ENCODE measurements around the gene C3orf49.

DNA sequence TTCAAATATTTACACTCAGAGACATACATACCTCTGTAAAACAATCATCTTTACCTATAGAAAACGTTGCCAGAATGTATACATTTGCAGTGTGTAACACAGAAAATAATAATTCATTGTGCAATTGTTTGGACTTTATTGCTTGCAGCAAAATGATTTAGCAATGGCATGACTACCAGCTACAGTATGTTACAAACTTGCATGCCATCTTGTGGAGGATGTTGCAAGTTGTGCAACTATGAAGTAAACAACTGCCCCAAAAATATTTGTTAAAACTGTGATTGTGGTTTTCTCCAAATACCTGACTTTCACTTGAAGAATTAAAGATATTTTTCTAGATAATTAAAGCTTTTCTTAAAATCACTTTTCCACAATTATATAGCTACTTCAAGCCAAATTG is 27.1 kb upstream of the C3orf49 start:
- no peak for TF ChIP-seq POLR2A (IDR thresholded peaks at IDR 0.05)
- no peak for TF ChIP-seq CTCF (IDR thresholded peaks at IDR 0.05 in 4 of 5, conservative IDR thresholded peaks at IDR 0.05 in 1 of 5)

Measured in gastrocnemius medialis (tissue), 4 donors.